ENCODE data around the gene HEXIM2. TPM values are rescaled to one million over a fixed set of nuclear protein-coding genes. Genes with fewer than 3 reads are reported as not detected.

Gene HEXIM2
- total and polyA plus RNA-seq, 2 of the 13 experiments (the other 11 are each of a cell fraction or from before 2014, with no cell fraction given): 27.1 to 32.4 TPM

- no peak for TF ChIP-seq TFDP1 (CRISPR knock-in tag; IDR thresholded peaks at IDR 0.05; ENCODE audit: borderline replicate concordance)
- TF ChIP-seq ZNF570 (CRISPR knock-in tag; IDR thresholded peaks at IDR 0.05; ENCODE audit: borderline replicate concordance): no peak
- TF ChIP-seq ZNF530 (CRISPR knock-in tag; IDR thresholded peaks at IDR 0.05; ENCODE audit: low read depth): no peak
- no peak for TF ChIP-seq MBD4 (IDR thresholded peaks at IDR 0.05; ENCODE audit: borderline replicate concordance, low read length)
- TF ChIP-seq E2F5 (CRISPR knock-in tag; conservative IDR thresholded peaks at IDR 0.05): no peak
- no peak for TF ChIP-seq ZNF549 (CRISPR knock-in tag; IDR thresholded peaks at IDR 0.05)
- no peak for TF ChIP-seq SNAPC5 (CRISPR knock-in tag; IDR thresholded peaks at IDR 0.05; ENCODE audit: borderline replicate concordance)
- TF ChIP-seq ZSCAN21 (CRISPR knock-in tag; IDR thresholded peaks at IDR 0.05; ENCODE audit: borderline replicate concordance): no peak
- peak; percentile 83 for TF ChIP-seq ZNF574 (CRISPR knock-in tag; IDR thresholded peaks at IDR 0.05)
- peak; percentile 88; the same call in 1 of the 2 replicates for TF ChIP-seq ZNF205 (CRISPR knock-in tag; IDR thresholded peaks at IDR 0.05)
- TF ChIP-seq ZNF713 (CRISPR knock-in tag; IDR thresholded peaks at IDR 0.05): peak; percentile 90; the same call in 1 of the 2 replicates
- TF ChIP-seq PATZ1 (CRISPR knock-in tag; IDR thresholded peaks at IDR 0.05): peak; percentile 80
- TF ChIP-seq TARDBP (CRISPR knock-in tag; IDR thresholded peaks at IDR 0.05): peak; percentile 70; the same call in 1 of the 2 replicates
- TF ChIP-seq ELF3 (CRISPR knock-in tag; IDR thresholded peaks at IDR 0.05): peak; percentile 90
- no peak for TF ChIP-seq ZBTB21 (CRISPR knock-in tag; IDR thresholded peaks at IDR 0.05)
- peak; percentile 75 for TF ChIP-seq BCL6 (CRISPR knock-in tag; IDR thresholded peaks at IDR 0.05)
- no peak for TF ChIP-seq CEBPZ (IDR thresholded peaks at IDR 0.05; ENCODE audit: low read length)
These were observed 36.1 kb downstream of the HEXIM2 start (continued) for GRCh38 chr17:45197555-45198334.
